ENCODE measurements around the gene PNPLA5.

PNPLA5 gene

DNA sequence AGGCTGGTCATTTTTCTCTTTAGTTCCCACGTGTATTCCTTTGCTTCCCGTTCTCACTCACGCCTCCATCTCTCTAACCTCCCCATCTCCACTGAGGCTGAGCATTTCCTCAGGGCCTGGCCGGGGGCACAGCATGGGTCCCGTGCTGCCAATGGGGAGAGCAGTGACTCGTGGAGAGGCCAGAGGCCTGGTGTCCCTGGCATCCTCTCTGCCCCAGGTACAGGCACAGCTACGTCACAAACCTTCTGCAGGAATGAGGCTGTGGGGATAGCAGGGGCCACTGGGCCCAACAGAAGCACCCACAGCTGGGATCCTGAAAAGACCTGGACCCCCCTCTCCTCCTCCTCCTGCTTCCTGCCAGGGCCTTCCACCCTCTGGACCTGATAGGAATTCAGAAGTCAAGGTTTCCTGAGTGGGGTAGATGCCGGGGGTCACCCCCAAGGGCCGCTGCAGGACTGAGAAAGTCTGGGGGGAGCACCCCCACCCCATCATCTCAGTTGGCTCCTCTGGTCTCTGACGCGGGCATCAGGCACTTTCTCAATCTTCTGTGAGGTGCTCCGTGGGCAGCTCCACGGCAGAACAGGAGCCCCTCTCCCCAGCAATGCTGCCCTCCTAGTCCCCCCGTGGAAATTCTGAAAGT is 11.8 kb downstream of the PNPLA5 start:
- H4K20me1 ChIP-seq (ENCODE audit: low read depth, low read length), result no peaks in the 10 kb centered on the region
- H3K9me2 ChIP-seq (replicated peaks; ENCODE audit: insufficient read depth, low read length), result no peaks in the 10 kb centered on the region
- H3K4me2 ChIP-seq (ENCODE audit: low read depth, low read length, poor library complexity, severe bottlenecking), result no peak overlapping the region
- H3K36me3 ChIP-seq (ENCODE audit: low read length), result no peaks in the 10 kb centered on the region
- no peaks in the 10 kb centered on the region for H3K9me3 ChIP-seq (ENCODE audit: insufficient read depth, low read length)
- H3K79me2 ChIP-seq (ENCODE audit: insufficient read depth, low read length), result no peaks in the 10 kb centered on the region
- H3K27ac ChIP-seq (ENCODE audit: low read depth, low read length), result no peak overlapping the region
- H3K4me3 ChIP-seq (ENCODE audit: insufficient read depth, low read length, poor library complexity, severe bottlenecking), result no peak overlapping the region
- TF ChIP-seq, protein P1, sequence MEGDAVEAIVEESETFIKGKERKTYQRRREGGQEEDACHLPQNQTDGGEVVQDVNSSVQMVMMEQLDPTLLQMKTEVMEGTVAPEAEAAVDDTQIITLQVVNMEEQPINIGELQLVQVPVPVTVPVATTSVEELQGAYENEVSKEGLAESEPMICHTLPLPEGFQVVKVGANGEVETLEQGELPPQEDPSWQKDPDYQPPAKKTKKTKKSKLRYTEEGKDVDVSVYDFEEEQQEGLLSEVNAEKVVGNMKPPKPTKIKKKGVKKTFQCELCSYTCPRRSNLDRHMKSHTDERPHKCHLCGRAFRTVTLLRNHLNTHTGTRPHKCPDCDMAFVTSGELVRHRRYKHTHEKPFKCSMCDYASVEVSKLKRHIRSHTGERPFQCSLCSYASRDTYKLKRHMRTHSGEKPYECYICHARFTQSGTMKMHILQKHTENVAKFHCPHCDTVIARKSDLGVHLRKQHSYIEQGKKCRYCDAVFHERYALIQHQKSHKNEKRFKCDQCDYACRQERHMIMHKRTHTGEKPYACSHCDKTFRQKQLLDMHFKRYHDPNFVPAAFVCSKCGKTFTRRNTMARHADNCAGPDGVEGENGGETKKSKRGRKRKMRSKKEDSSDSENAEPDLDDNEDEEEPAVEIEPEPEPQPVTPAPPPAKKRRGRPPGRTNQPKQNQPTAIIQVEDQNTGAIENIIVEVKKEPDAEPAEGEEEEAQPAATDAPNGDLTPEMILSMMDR (IDR thresholded peaks at IDR 0.05; ENCODE audit: insufficient read depth, low read length, poor library complexity, severe bottlenecking), result no peak
- TF ChIP-seq EZH2phosphoT487 (conservative IDR thresholded peaks at IDR 0.05; ENCODE audit: low read length), result no peak
- H2AFZ ChIP-seq (ENCODE audit: low read depth, low read length, severe bottlenecking), result no peak overlapping the region
- H3F3A ChIP-seq (ENCODE audit: insufficient read depth), result no peaks in the 10 kb centered on the region
- H3K27me3 ChIP-seq (ENCODE audit: low read length), result no peaks in the 10 kb centered on the region
- no peak overlapping the region for H3K9ac ChIP-seq (ENCODE audit: low read length)

DNA sequence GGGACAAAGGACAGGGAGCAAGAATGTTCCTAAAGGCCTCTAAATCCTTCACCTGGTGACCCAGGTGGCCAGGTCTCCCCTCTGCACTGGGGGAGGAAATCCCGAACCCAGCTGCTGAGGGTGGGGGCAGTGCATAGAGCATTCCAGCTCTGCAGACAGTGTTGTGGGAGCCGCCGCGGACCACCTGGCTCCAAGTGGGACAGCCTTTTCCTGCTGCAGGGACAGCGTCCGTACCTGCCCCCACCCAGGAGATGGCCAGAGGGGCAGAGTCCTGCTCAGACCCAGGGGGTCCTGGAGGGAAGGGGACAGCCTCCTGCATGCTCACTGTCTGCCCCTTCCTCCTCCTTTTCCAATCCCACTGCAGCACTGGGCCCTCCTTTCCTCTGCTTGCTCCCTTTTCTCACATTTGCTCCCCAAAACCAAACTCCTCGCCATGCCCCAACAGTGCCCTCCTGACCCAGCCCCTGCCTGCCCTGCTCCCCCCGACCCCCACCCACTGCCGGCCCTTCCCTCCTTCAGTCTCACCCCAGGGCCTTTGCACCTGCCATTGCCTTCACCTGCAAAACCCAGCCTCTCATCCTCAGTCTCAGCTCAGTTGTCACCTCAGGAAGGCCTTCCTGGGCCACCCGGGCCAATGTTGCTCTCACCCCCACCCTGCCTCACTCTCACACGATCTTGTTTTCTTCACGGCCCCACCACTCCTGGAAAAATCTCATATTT is 12.8 kb downstream of the PNPLA5 start:
- Histone ChIP-seq H3K4me2 (ENCODE audit: low read depth, low read length, poor library complexity, severe bottlenecking) (no peak overlapping the region), H3K9ac (ENCODE audit: low read length) (no peak overlapping the region), H4K20me1 (ENCODE audit: low read depth, low read length) (no peaks in the 10 kb centered on the region), H3K9me2 (replicated peaks; ENCODE audit: insufficient read depth, low read length) (no peaks in the 10 kb centered on the region), H3K27ac (ENCODE audit: low read depth, low read length) (no peak overlapping the region), H3K36me3 (ENCODE audit: low read length) (no peaks in the 10 kb centered on the region), H2AFZ (ENCODE audit: low read depth, low read length, severe bottlenecking) (no peak overlapping the region), H3F3A (ENCODE audit: insufficient read depth) (no peaks in the 10 kb centered on the region), H3K79me2 (ENCODE audit: insufficient read depth, low read length) (no peaks in the 10 kb centered on the region), H3K4me3 (ENCODE audit: insufficient read depth, low read length, poor library complexity, severe bottlenecking) (no peak overlapping the region), H3K9me3 (ENCODE audit: insufficient read depth, low read length) (no peaks in the 10 kb centered on the region), H3K27me3 (ENCODE audit: low read length) (no peaks in the 10 kb centered on the region)
- TF ChIP-seq EZH2phosphoT487 (conservative IDR thresholded peaks at IDR 0.05; ENCODE audit: low read length), result no peak
- TF ChIP-seq, protein P1 (IDR thresholded peaks at IDR 0.05; ENCODE audit: insufficient read depth, low read length, poor library complexity, severe bottlenecking), result no peak

DNA sequence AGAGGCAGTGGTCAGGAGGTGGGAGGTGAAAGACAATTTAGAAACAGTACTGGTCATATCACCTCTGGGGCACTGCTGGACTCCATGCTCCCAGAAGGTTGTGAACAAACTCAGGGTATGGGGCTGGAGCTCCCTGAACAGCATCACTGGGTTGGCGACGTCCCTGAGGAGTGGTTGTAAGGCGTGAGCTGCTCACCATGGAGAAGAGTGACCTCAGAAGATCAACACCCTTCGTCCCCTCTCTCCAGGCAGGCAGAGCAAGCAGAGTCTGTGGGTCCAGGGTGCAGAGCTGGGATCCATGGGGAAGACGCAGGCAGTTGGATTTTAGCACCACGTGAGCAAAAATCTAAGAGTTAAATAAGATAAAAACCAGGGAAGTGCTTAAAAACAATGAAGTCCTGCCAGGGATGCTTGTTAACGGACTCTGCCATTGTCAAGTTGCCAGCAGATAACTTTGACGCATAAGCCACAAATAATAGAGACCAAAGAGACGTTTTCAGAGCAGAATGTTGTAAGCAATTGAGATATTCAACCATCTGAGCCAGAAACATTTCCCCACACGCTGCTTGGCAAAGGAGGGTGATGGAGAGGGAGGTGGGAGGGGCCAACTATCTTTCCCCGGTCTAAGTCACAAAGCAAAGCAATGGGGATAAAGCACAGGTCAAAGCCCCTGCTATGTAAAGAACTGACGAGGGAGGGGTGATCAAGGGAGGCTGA is 13.6 kb downstream of the PNPLA5 start:
- TF ChIP-seq, protein P1 (IDR thresholded peaks at IDR 0.05; ENCODE audit: insufficient read depth, low read length, poor library complexity, severe bottlenecking), result no peak
- TF ChIP-seq EZH2phosphoT487 (conservative IDR thresholded peaks at IDR 0.05; ENCODE audit: low read length), result no peak
- H3K9me2 ChIP-seq (replicated peaks; ENCODE audit: insufficient read depth, low read length), result no peaks in the 10 kb centered on the region
- H2AFZ ChIP-seq (ENCODE audit: low read depth, low read length, severe bottlenecking), result no peak overlapping the region
- no peaks in the 10 kb centered on the region for H3K79me2 ChIP-seq (ENCODE audit: insufficient read depth, low read length)
- no peak overlapping the region for H3K4me2 ChIP-seq (ENCODE audit: low read depth, low read length, poor library complexity, severe bottlenecking)
- no peak overlapping the region for H3K27ac ChIP-seq (ENCODE audit: low read depth, low read length)
- no peak overlapping the region for H3K4me3 ChIP-seq (ENCODE audit: insufficient read depth, low read length, poor library complexity, severe bottlenecking)
- H3K9me3 ChIP-seq (ENCODE audit: insufficient read depth, low read length), result no peaks in the 10 kb centered on the region
- H3F3A ChIP-seq (ENCODE audit: insufficient read depth), result no peaks in the 10 kb centered on the region
- H3K36me3 ChIP-seq (ENCODE audit: low read length), result no peaks in the 10 kb centered on the region
- H3K27me3 ChIP-seq (ENCODE audit: low read length), result no peaks in the 10 kb centered on the region
- no peaks in the 10 kb centered on the region for H4K20me1 ChIP-seq (ENCODE audit: low read depth, low read length)
- H3K9ac ChIP-seq (ENCODE audit: low read length), result no peak overlapping the region
